Neuron (in vitro differentiated cells): ENCODE data around the gene KRTAP10-3.
"Not testable (repeated sequence)": the region's sequence is repeated elsewhere in the genome, so short reads cannot be mapped to it uniquely, and the experiment has no call there.

Experiments
- H2AFZ ChIP-seq: one replicate; pipeline ENCODE4 v1.6.1; 2013; ENCODE audit warnings: low read depth, mild to moderate bottlenecking, inconsistent platforms, low read length, moderate library complexity
- H3K27me3 ChIP-seq: one replicate; pipeline ENCODE4 v1.6.1; 2013; ENCODE audit warnings: low read length; ENCODE audit not compliant: insufficient read depth
- H3K36me3 ChIP-seq: one replicate; pipeline ENCODE4 v1.6.1; 2013; ENCODE audit warnings: low read length; ENCODE audit not compliant: insufficient read depth
- H3K4me1 ChIP-seq: one replicate; pipeline ENCODE4 v1.6.1; 2013; ENCODE audit warnings: low read length; ENCODE audit not compliant: insufficient read depth
- H3K4me3 ChIP-seq: 2 replicates; pipeline ENCODE4 v1.5.1; 2013; ENCODE audit warnings: mild to moderate bottlenecking, low read length, moderate library complexity
- H3K9me3 ChIP-seq: one replicate; pipeline ENCODE4 v1.6.1; 2013; ENCODE audit warnings: low read length

Gene KRTAP10-3

GRCh38 chr21:44558695-44559094 lies at the start of gene KRTAP10-3:
KRTAP10-3 (minus strand) TSS chr21:44558795; CDS start chr21:44558715, 80 bp downstream.
- H3K4me1 ChIP-seq: no peaks in the 10 kb centered on the region
- peaks cover 2% of the 10 kb centered on the region for H3K27me3 ChIP-seq
- no peaks in the 10 kb centered on the region for H3K9me3 ChIP-seq
- no peak within 1 kb of the TSS for H2AFZ ChIP-seq
- no peak within 1 kb of the TSS for H3K4me3 ChIP-seq
- H3K36me3 ChIP-seq: no peaks in the 10 kb centered on the region

- Histone ChIP-seq H3K36me3 (no peaks in the 10 kb centered on the region), H3K4me1 (no peaks in the 10 kb centered on the region), H3K27me3 (no peaks in the 10 kb centered on the region), H3K4me3 (no peak overlapping the region), H2AFZ (no peak overlapping the region), H3K9me3 (peaks cover 4% of the 10 kb centered on the region)
These were observed 47.9 kb upstream of the KRTAP10-3 start for GRCh38 chr21:44606495-44606894.

GRCh38 chr21:44603911-44604310 lies 45.3 kb upstream of the KRTAP10-3 start:
- no peaks in the 10 kb centered on the region for H3K36me3 ChIP-seq
- no peaks in the 10 kb centered on the region for H3K4me1 ChIP-seq
- no peak overlapping the region for H3K4me3 ChIP-seq
- H3K9me3 ChIP-seq: peaks cover 4% of the 10 kb centered on the region
- H3K27me3 ChIP-seq: no peaks in the 10 kb centered on the region
- H2AFZ ChIP-seq: no peak overlapping the region

- Histone ChIP-seq H3K27me3 (no peaks in the 10 kb centered on the region), H3K36me3 (no peaks in the 10 kb centered on the region), H2AFZ (no peak overlapping the region), H3K9me3 (peaks cover 4% of the 10 kb centered on the region), H3K4me1 (no peaks in the 10 kb centered on the region), H3K4me3 (no peak overlapping the region)
These were observed 44.7 kb upstream of the KRTAP10-3 start for GRCh38 chr21:44603109-44603875.

GRCh38 chr21:44602463-44602850 lies 43.9 kb upstream of the KRTAP10-3 start:
- peaks cover 6% of the 10 kb centered on the region for H3K9me3 ChIP-seq
- H2AFZ ChIP-seq: no peak overlapping the region
- H3K36me3 ChIP-seq: no peaks in the 10 kb centered on the region
- no peaks in the 10 kb centered on the region for H3K27me3 ChIP-seq
- H3K4me1 ChIP-seq: no peaks in the 10 kb centered on the region
- no peak overlapping the region for H3K4me3 ChIP-seq

- Histone ChIP-seq H3K27me3 (no peaks in the 10 kb centered on the region), H3K4me3 (no peak overlapping the region), H3K9me3 (peaks cover 6% of the 10 kb centered on the region), H3K4me1 (no peaks in the 10 kb centered on the region), H2AFZ (no peak overlapping the region), H3K36me3 (no peaks in the 10 kb centered on the region)
These were observed 43.2 kb upstream of the KRTAP10-3 start for GRCh38 chr21:44601596-44602462.

GRCh38 chr21:44601091-44601490 lies 42.5 kb upstream of the KRTAP10-3 start:
- not testable (repeated sequence) for H3K4me1 ChIP-seq, H3K4me3 ChIP-seq, H2AFZ ChIP-seq, H3K9me3 ChIP-seq, H3K27me3 ChIP-seq, H3K36me3 ChIP-seq

GRCh38 chr21:44600118-44600978 lies 41.8 kb upstream of the KRTAP10-3 start, which contains the start of gene KRTAP10-7:
KRTAP10-7 (plus strand) TSS chr21:44600597; CDS start chr21:44600622, 25 bp downstream.
- not testable (repeated sequence) for H3K4me3 ChIP-seq, H3K36me3 ChIP-seq, H3K27me3 ChIP-seq, H3K4me1 ChIP-seq, H2AFZ ChIP-seq, H3K9me3 ChIP-seq

- Histone ChIP-seq H3K9me3 (peaks cover 6% of the 10 kb centered on the region), H3K36me3 (no peaks in the 10 kb centered on the region), H2AFZ (no peak overlapping the region), H3K4me3 (no peak overlapping the region), H3K27me3 (no peaks in the 10 kb centered on the region), H3K4me1 (no peaks in the 10 kb centered on the region)
These were observed 40.9 kb upstream of the KRTAP10-3 start for GRCh38 chr21:44599264-44600029.

- H3K36me3 ChIP-seq: no peaks in the 10 kb centered on the region
- H3K9me3 ChIP-seq: peaks cover 2% of the 10 kb centered on the region
- no peaks in the 10 kb centered on the region for H3K4me1 ChIP-seq
- H3K4me3 ChIP-seq: no peak overlapping the region
- H3K27me3 ChIP-seq: no peaks in the 10 kb centered on the region
- H2AFZ ChIP-seq: no peak overlapping the region
These were observed 39.5 kb upstream of the KRTAP10-3 start for GRCh38 chr21:44598061-44598460.

- H3K9me3 ChIP-seq: peaks cover 2% of the 10 kb centered on the region
- H3K36me3 ChIP-seq: no peaks in the 10 kb centered on the region
- no peaks in the 10 kb centered on the region for H3K4me1 ChIP-seq
- H3K4me3 ChIP-seq: no peak overlapping the region
- no peaks in the 10 kb centered on the region for H3K27me3 ChIP-seq
- no peak overlapping the region for H2AFZ ChIP-seq
These were observed 37.6 kb upstream of the KRTAP10-3 start for GRCh38 chr21:44596068-44596725.

GRCh38 chr21:44595524-44595923 lies 36.9 kb upstream of the KRTAP10-3 start:
- Histone ChIP-seq H2AFZ (no peak overlapping the region), H3K4me1 (no peaks in the 10 kb centered on the region), H3K9me3 (peaks cover 2% of the 10 kb centered on the region), H3K36me3 (no peaks in the 10 kb centered on the region), H3K4me3 (no peak overlapping the region), H3K27me3 (no peaks in the 10 kb centered on the region)
